Suprapubic skin (tissue), 4 donors: ENCODE data around the gene TAOK2.

Experiments
- CTCF ChIP-seq, 2 donors: fragments of 200-600 bp in 1 of 2; fragments of 450-650 bp in 1 of 2; sonication (generic) in 1 of 2; IDR thresholded peaks; one replicate each; pipeline ENCODE4 v1.5.1; 2016 to 2019; ENCODE audit warnings: antibody characterized with exemption in 2 of 2, mild to moderate bottlenecking in 1 of 2, moderate library complexity in 1 of 2
- EP300 ChIP-seq: sonication (generic); formaldehyde crosslinking; IDR thresholded peaks from one replicate; pipeline ENCODE4 v1.6.1; 2017; ENCODE audit warnings: antibody characterized with exemption
- POLR2A ChIP-seq, 2 donors: fragments of 450-650 bp; IDR thresholded peaks; one replicate each; pipeline ENCODE4 v1.6.1; 2017; ENCODE audit warnings: antibody characterized with exemption in 2 of 2, mild to moderate bottlenecking in 2 of 2, moderate library complexity in 2 of 2
- POLR2AphosphoS5 ChIP-seq, 3 donors: sonication (generic); formaldehyde crosslinking; IDR thresholded peaks; one replicate each; pipeline ENCODE4 v1.6.1; 2017; ENCODE audit warnings: antibody characterized with exemption in 3 of 3

GRCh38 chr16:29991571-29991904 is 17.9 kb downstream of the TAOK2 start:
- TF ChIP-seq CTCF (IDR thresholded peaks at IDR 0.05), result no peak
- TF ChIP-seq EP300, result no peak
- TF ChIP-seq POLR2A (IDR thresholded peaks at IDR 0.05), result no peak
- no peak for TF ChIP-seq POLR2AphosphoS5 (IDR thresholded peaks at IDR 0.05)
